Superior temporal gyrus (tissue), 1 donor: ENCODE results near the gene LCN12.

ENCODE experiments used
- DNase-seq: peaks from one replicate; pipeline ENCODE4 v3.0.0-alpha.2; 2016; ENCODE audit errors: extremely low spot score

LCN12 gene

GRCh38 chr9:136951541-136952320 lies at the start of gene LCN12:
Gene LCN12 (plus strand): TSS chr9:136952273. CDS start chr9:136952328, 55 bp downstream.
- no peak for DNase-seq

- DNase-seq: no peak
Observed at GRCh38 chr9:136903041-136903554, 49.0 kb upstream of the LCN12 start.

- DNase-seq: no peak
Observed at GRCh38 chr9:136906266-136906665, 45.8 kb upstream of the LCN12 start.

- DNase-seq: no peak
Observed at GRCh38 chr9:136907011-136907914, 44.8 kb upstream of the LCN12 start.

GRCh38 chr9:136910197-136910900 lies 41.7 kb upstream of the LCN12 start:
- DNase-seq: no peak

- no peak for DNase-seq
Observed at GRCh38 chr9:136910901-136911245, 41.2 kb upstream of the LCN12 start.

- no peak for DNase-seq
Observed at GRCh38 chr9:136913701-136914438, 38.2 kb upstream of the LCN12 start.

- no peak for DNase-seq
Observed at GRCh38 chr9:136915632-136916329, 36.3 kb upstream of the LCN12 start.

- no peak for DNase-seq
Observed at GRCh38 chr9:136916330-136917184, 35.5 kb upstream of the LCN12 start.

GRCh38 chr9:136917902-136918301 lies 34.2 kb upstream of the LCN12 start:
- DNase-seq: no peak

GRCh38 chr9:136920069-136920468 lies 32.0 kb upstream of the LCN12 start:
- DNase-seq: no peak

- DNase-seq: no peak
Observed at GRCh38 chr9:136920734-136921231, 31.3 kb upstream of the LCN12 start.

GRCh38 chr9:136921307-136921706 lies 30.8 kb upstream of the LCN12 start:
- no peak for DNase-seq

- DNase-seq: no peak
Observed at GRCh38 chr9:136921718-136922117, 30.4 kb upstream of the LCN12 start.

- no peak for DNase-seq
Observed at GRCh38 chr9:136922540-136922939, 29.5 kb upstream of the LCN12 start.

GRCh38 chr9:136923881-136924280 lies 28.2 kb upstream of the LCN12 start:
- DNase-seq: no peak

GRCh38 chr9:136925414-136926153 lies 26.5 kb upstream of the LCN12 start:
- DNase-seq: no peak

GRCh38 chr9:136926154-136926704 lies 25.8 kb upstream of the LCN12 start:
- no peak for DNase-seq

GRCh38 chr9:136926749-136927148 lies 25.3 kb upstream of the LCN12 start:
- no peak for DNase-seq
